ENCODE results near the gene METRNL.
"Not testable (repeated sequence)": the region's sequence is repeated elsewhere in the genome, so short reads cannot be mapped to it uniquely, and the experiment has no call there.

METRNL gene

GRCh38 chr17:83056583-83057396 lies 22.6 kb upstream of the METRNL start:
- ATAC-seq (replicated peaks) (no peak), DNase-seq (no peak)
- Mint-ChIP-seq H3K27ac (no peak overlapping the region), H3K27me3 (peaks cover 9 to 13% of the 10 kb centered on the region in 2 donors), H3K4me1 (peaks cover 8 to 9% of the 10 kb centered on the region in 2 donors), H3K36me3 (no peaks in the 10 kb centered on the region), H3K9me3 (no peaks in the 10 kb centered on the region), H3K4me3 (no peak overlapping the region)

GRCh38 chr17:83057397-83057761 lies 22.0 kb upstream of the METRNL start:
- no peak overlapping the region for H3K4me3 Mint-ChIP-seq
- no peaks in the 10 kb centered on the region for H3K36me3 Mint-ChIP-seq
- ATAC-seq (replicated peaks) (no peak), DNase-seq (no peak)
- H3K27me3 Mint-ChIP-seq: peaks cover 9 to 16% of the 10 kb centered on the region in 2 donors
- no peaks in the 10 kb centered on the region for H3K9me3 Mint-ChIP-seq
- peaks cover 7 to 8% of the 10 kb centered on the region in 2 donors for H3K4me1 Mint-ChIP-seq
- no peak overlapping the region for H3K27ac Mint-ChIP-seq

GRCh38 chr17:83057793-83058265 lies 21.6 kb upstream of the METRNL start:
- ATAC-seq (replicated peaks): no peak
- H3K36me3 Mint-ChIP-seq: no peaks in the 10 kb centered on the region
- H3K27me3 Mint-ChIP-seq: peaks cover 9 to 16% of the 10 kb centered on the region in 2 donors
- no peaks in the 10 kb centered on the region for H3K9me3 Mint-ChIP-seq
- H3K4me1 Mint-ChIP-seq: peaks cover 7 to 8% of the 10 kb centered on the region in 2 donors
- H3K4me3 Mint-ChIP-seq: no peak overlapping the region
- no peak overlapping the region for H3K27ac Mint-ChIP-seq
- DNase-seq: peak; percentile 0

GRCh38 chr17:83058266-83058798 lies 21.1 kb upstream of the METRNL start:
- peaks cover 9 to 19% of the 10 kb centered on the region in 2 donors for H3K27me3 Mint-ChIP-seq
- H3K4me3 Mint-ChIP-seq: no peak overlapping the region
- H3K9me3 Mint-ChIP-seq: no peaks in the 10 kb centered on the region
- DNase-seq: no peak
- H3K36me3 Mint-ChIP-seq: no peaks in the 10 kb centered on the region
- H3K4me1 Mint-ChIP-seq: peaks cover 5 to 8% of the 10 kb centered on the region in 2 donors
- no peak overlapping the region for H3K27ac Mint-ChIP-seq
- no peak for ATAC-seq (replicated peaks)

- no peaks in the 10 kb centered on the region for H3K36me3 Mint-ChIP-seq
- no peak overlapping the region for H3K4me3 Mint-ChIP-seq
- H3K27ac Mint-ChIP-seq: no peak overlapping the region
- H3K9me3 Mint-ChIP-seq: no peaks in the 10 kb centered on the region
- ATAC-seq (replicated peaks): no peak
- DNase-seq: no peak
- peaks cover 9 to 27% of the 10 kb centered on the region in 2 donors for H3K27me3 Mint-ChIP-seq
- H3K4me1 Mint-ChIP-seq: peaks cover 0 to 1% of the 10 kb centered on the region in 2 donors
These were observed 17.8 kb upstream of the METRNL start for GRCh38 chr17:83061586-83061985.

- Mint-ChIP-seq H3K36me3 (no peaks in the 10 kb centered on the region), H3K27ac (no peak overlapping the region), H3K27me3 (peaks cover 9 to 27% of the 10 kb centered on the region in 2 donors), H3K4me1 (peaks cover 0 to 1% of the 10 kb centered on the region in 2 donors), H3K9me3 (no peaks in the 10 kb centered on the region), H3K4me3 (no peak overlapping the region)
- DNase-seq: no peak
- no peak for ATAC-seq (replicated peaks)
These were observed 17.2 kb upstream of the METRNL start for GRCh38 chr17:83062011-83062817.

DNA sequence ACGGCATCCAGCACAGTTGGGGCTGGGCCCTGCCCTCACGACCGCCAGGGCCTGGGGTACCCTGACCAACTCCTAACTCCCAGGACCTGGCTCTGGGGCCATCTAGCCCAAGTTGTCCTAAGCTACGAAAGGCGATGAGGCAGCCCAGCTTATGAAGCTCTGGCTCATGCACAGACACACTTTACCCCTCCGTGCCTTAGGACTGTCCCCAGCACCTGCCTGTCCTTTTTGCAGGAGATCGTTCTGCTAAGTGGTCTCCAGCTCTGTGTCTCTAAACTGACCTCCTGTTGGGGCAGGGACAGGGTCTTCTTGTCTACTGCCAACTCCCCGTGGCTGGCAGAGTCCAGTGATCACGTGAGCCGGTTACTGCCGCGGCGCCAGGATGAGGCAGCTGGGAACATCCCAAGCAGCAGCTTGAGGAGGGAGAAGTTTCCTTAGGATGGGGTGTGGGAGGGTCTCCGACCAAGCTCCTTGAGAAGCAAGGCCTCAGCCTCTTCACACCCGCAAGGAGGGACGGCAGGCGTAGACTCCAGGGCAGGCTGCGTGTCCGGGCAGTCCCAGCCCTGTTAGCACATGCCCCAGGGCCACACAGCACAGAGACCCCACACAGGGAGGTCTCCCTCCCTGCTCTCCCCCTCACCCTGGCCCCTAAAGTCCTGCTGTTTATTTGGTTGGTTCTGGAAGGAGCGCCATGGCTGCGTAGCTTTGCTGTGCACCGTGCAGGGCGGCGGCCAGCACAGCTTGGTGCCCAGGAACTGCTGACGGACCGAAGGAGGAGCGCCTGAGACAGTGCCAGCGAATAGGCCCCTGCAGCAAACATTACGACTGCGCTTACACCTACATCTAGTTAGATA lies 16.4 kb upstream of the METRNL start:
- H3K27ac Mint-ChIP-seq: no peak overlapping the region
- peaks cover 0 to 3% of the 10 kb centered on the region in 2 donors for H3K4me1 Mint-ChIP-seq
- no peaks in the 10 kb centered on the region for H3K36me3 Mint-ChIP-seq
- ATAC-seq (replicated peaks) (no peak), DNase-seq (no peak)
- no peak overlapping the region for H3K4me3 Mint-ChIP-seq
- H3K9me3 Mint-ChIP-seq: no peaks in the 10 kb centered on the region
- H3K27me3 Mint-ChIP-seq: peaks cover 8 to 32% of the 10 kb centered on the region in 2 donors

GRCh38 chr17:83064021-83064731 lies 15.2 kb upstream of the METRNL start:
- DNase-seq: no peak
- no peaks in the 10 kb centered on the region for H3K36me3 Mint-ChIP-seq
- ATAC-seq (replicated peaks): no peak
- H3K4me1 Mint-ChIP-seq: peaks cover 0 to 3% of the 10 kb centered on the region in 2 donors
- H3K4me3 Mint-ChIP-seq: no peak overlapping the region
- H3K27ac Mint-ChIP-seq: no peak overlapping the region
- peaks cover 8 to 30% of the 10 kb centered on the region in 2 donors for H3K27me3 Mint-ChIP-seq
- H3K9me3 Mint-ChIP-seq: no peaks in the 10 kb centered on the region

- Mint-ChIP-seq H3K27ac (no peak overlapping the region), H3K36me3 (no peaks in the 10 kb centered on the region), H3K4me3 (no peak overlapping the region), H3K9me3 (no peaks in the 10 kb centered on the region), H3K27me3 (peaks cover 14 to 38% of the 10 kb centered on the region in 2 donors), H3K4me1 (peaks cover 0 to 6% of the 10 kb centered on the region in 2 donors)
- no peak for DNase-seq
- ATAC-seq (replicated peaks): no peak
These were observed 14.4 kb upstream of the METRNL start for GRCh38 chr17:83064732-83065659.

- ATAC-seq (replicated peaks): no peak
- Mint-ChIP-seq H3K27ac (no peak overlapping the region), H3K27me3 (peaks cover 15 to 38% of the 10 kb centered on the region in 2 donors), H3K9me3 (no peaks in the 10 kb centered on the region), H3K4me3 (no peak overlapping the region), H3K4me1 (peaks cover 5 to 9% of the 10 kb centered on the region in 2 donors), H3K36me3 (no peaks in the 10 kb centered on the region)
- no peak for DNase-seq
These were observed 13.5 kb upstream of the METRNL start for GRCh38 chr17:83065660-83066542.

DNA sequence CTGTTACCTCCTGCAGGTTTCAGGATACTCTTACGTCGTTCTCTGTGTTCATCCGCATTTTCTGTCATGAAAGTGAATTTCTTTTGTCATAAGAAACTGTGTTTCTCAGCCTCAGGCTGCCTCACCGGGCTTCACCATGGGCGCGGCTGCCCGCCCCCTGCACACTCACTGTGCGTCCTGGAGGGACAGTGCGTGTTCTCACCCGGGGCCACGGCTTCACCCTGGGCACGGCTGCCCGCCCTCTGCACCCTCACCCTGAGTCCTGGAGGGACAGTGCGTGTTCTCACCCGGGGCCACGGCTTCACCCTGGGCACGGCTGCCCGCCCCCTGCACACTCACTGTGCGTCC lies 12.9 kb upstream of the METRNL start:
- peaks cover 19 to 41% of the 10 kb centered on the region in 2 donors for H3K27me3 Mint-ChIP-seq
- peaks cover 11 to 12% of the 10 kb centered on the region in 2 donors for H3K4me1 Mint-ChIP-seq
- not testable (repeated sequence) for H3K4me3 Mint-ChIP-seq; DNase-seq; ATAC-seq (replicated peaks); H3K9me3 Mint-ChIP-seq; H3K27ac Mint-ChIP-seq; H3K36me3 Mint-ChIP-seq

All from stimulated activated naive B cell treated with anti-CD40 and anti-IgM and Interleukin-4, amounts not matched to agents 10 μg/mL and 1 μg/mL and 100 μg/mL, for 72 hours (primary cell).